H9 (cell line): Measurements from ENCODE around the gene XXYLT1. TPM values are rescaled to one million over a fixed set of nuclear protein-coding genes. Genes with fewer than 3 reads are reported as not detected.

Source experiments
- DNase-seq: peaks from one replicate; pipeline ENCODE4 v3.0.0-alpha.2; 2017
- H2AFZ ChIP-seq: one replicate; pipeline ENCODE4 v1.6.1; 2013; ENCODE audit warnings: mild to moderate bottlenecking, low read length, control low read depth, moderate library complexity
- H2AK5ac ChIP-seq: 2 replicates; pipeline ENCODE4 v1.6.1; 2013; ENCODE audit warnings: low read length, control low read depth, mixed read lengths; ENCODE audit not compliant: insufficient read length
- H2BK120ac ChIP-seq: one replicate; pipeline ENCODE4 v1.6.1; 2013; ENCODE audit warnings: low read depth, mild to moderate bottlenecking, low read length, control low read depth, inconsistent platforms; ENCODE audit not compliant: poor library complexity, severe bottlenecking
- H2BK12ac ChIP-seq: 2 replicates; pipeline ENCODE4 v1.6.1; 2013; ENCODE audit warnings: low read length, control low read depth, mixed read lengths, low read depth; ENCODE audit not compliant: insufficient read length
- H2BK15ac ChIP-seq: 2 replicates; pipeline ENCODE4 v1.6.1; 2013; ENCODE audit warnings: low read depth, low read length, control low read depth
- H2BK20ac ChIP-seq: one replicate; pipeline ENCODE4 v1.6.1; 2013; ENCODE audit warnings: low read depth, mild to moderate bottlenecking, low read length, control low read depth, inconsistent platforms; ENCODE audit not compliant: poor library complexity, severe bottlenecking
- H2BK5ac ChIP-seq: 2 replicates; pipeline ENCODE4 v1.6.1; 2013; ENCODE audit warnings: low read length, control low read depth, mixed read lengths; ENCODE audit not compliant: insufficient read length
- H3K14ac ChIP-seq: 2 replicates; pipeline ENCODE4 v1.6.1; 2013; ENCODE audit warnings: low read length, control low read depth; ENCODE audit not compliant: insufficient read depth
- H3K18ac ChIP-seq: 2 replicates; pipeline ENCODE4 v1.6.1; 2013; ENCODE audit warnings: low read depth, mild to moderate bottlenecking, mixed read lengths, low read length, control low read depth; ENCODE audit not compliant: insufficient read length
- H3K23ac ChIP-seq: 2 replicates; pipeline ENCODE4 v1.6.1; 2013; ENCODE audit warnings: low read length, control low read depth, mixed read lengths, low read depth; ENCODE audit not compliant: insufficient read length
- H3K23me2 ChIP-seq: 2 replicates; pipeline ENCODE4 v1.6.1; 2013; ENCODE audit warnings: low read depth, mild to moderate bottlenecking, mixed read lengths, low read length, control low read depth; ENCODE audit not compliant: insufficient read length, poor library complexity, severe bottlenecking
- H3K27ac ChIP-seq: 2 replicates; pipeline ENCODE4 v1.5.1; 2013; ENCODE audit warnings: low read length, control low read depth, mixed read lengths, low read depth; ENCODE audit not compliant: insufficient read length
- H3K27me3 ChIP-seq: 2 replicates; pipeline ENCODE4 v1.6.1; 2013; ENCODE audit warnings: low read length, control low read depth, inconsistent platforms; ENCODE audit not compliant: insufficient read depth
- H3K4ac ChIP-seq: 2 replicates; pipeline ENCODE4 v1.6.1; 2013; ENCODE audit warnings: low read depth, mild to moderate bottlenecking, control low read depth, inconsistent platforms, low read length, moderate library complexity
- H3K4me1 ChIP-seq: 2 replicates; pipeline ENCODE4 v1.6.1; 2013; ENCODE audit warnings: low read length, control low read depth, inconsistent platforms; ENCODE audit not compliant: insufficient read depth
- H3K4me2 ChIP-seq: 2 replicates; pipeline ENCODE4 v1.6.1; 2013; ENCODE audit warnings: low read length, control low read depth, mixed read lengths; ENCODE audit not compliant: insufficient read length, insufficient read depth
- H3K56ac ChIP-seq: 2 replicates; pipeline ENCODE4 v1.6.1; 2013; ENCODE audit warnings: low read depth, mild to moderate bottlenecking, mixed read lengths, low read length, control low read depth; ENCODE audit not compliant: insufficient read length
- H3K79me1 ChIP-seq: 2 replicates; pipeline ENCODE4 v1.6.1; 2013; ENCODE audit warnings: low read depth, mild to moderate bottlenecking, moderate library complexity, low read length, control low read depth, inconsistent platforms; ENCODE audit not compliant: insufficient read depth, poor library complexity, severe bottlenecking
- H3K79me2 ChIP-seq: 2 replicates; pipeline ENCODE4 v1.6.1; 2013; ENCODE audit warnings: low read length, control low read depth, inconsistent platforms; ENCODE audit not compliant: insufficient read depth
- H3K9ac ChIP-seq: 2 replicates; pipeline ENCODE4 v1.6.1; 2013; ENCODE audit warnings: low read length, control low read depth, mixed read lengths; ENCODE audit not compliant: insufficient read length; ENCODE audit errors: extremely low read depth
- H3K9me3 ChIP-seq: one replicate; pipeline ENCODE4 v1.6.1; 2013; ENCODE audit warnings: low read depth, low read length, inconsistent platforms; ENCODE audit not compliant: control insufficient read depth
- H3T11ph ChIP-seq: one replicate; pipeline ENCODE4 v1.6.1; 2013; ENCODE audit warnings: mild to moderate bottlenecking, low read length, control low read depth, inconsistent platforms
- H4K20me1 ChIP-seq: one replicate; pipeline ENCODE4 v1.6.1; 2013; ENCODE audit not compliant: control insufficient read depth, insufficient read length, insufficient read depth
- H4K5ac ChIP-seq: 2 replicates; pipeline ENCODE4 v1.6.1; 2013; ENCODE audit warnings: low read depth, mild to moderate bottlenecking, mixed read lengths, low read length, control low read depth; ENCODE audit not compliant: insufficient read length
- H4K8ac ChIP-seq: replicated peaks from 2 replicates; pipeline ENCODE4 v1.6.1; 2013; ENCODE audit warnings: low read length, control low read depth, mixed read lengths, low read depth; ENCODE audit not compliant: insufficient read length
- H4K91ac ChIP-seq: 2 replicates; pipeline ENCODE4 v1.6.1; 2013; ENCODE audit warnings: low read depth, mild to moderate bottlenecking, moderate library complexity, mixed read lengths, low read length, control low read depth; ENCODE audit not compliant: insufficient read length
- H3K27ac Mint-ChIP-seq, 3 experiments: 2 replicates in 2 of 3; 3 replicates in 1 of 3; pipeline ENCODE4 v1.8.0; 2020 to 2021; ENCODE audit warnings: mixed read lengths in 3 of 3, mild to moderate bottlenecking in 1 of 3, moderate library complexity in 1 of 3
- H3K27me3 Mint-ChIP-seq: 2 replicates; pipeline ENCODE4 v1.8.0; 2021; ENCODE audit warnings: low read depth, mild to moderate bottlenecking, moderate library complexity, mixed read lengths
- H3K36me3 Mint-ChIP-seq, 3 experiments: 2 replicates in 2 of 3; 3 replicates in 1 of 3; pipeline ENCODE4 v1.8.0; 2020 to 2021; ENCODE audit warnings: low read depth in 3 of 3, mixed read lengths in 3 of 3; ENCODE audit not compliant: insufficient read depth in 1 of 3
- H3K4me1 Mint-ChIP-seq, 2 experiments: 2 replicates each; pipeline ENCODE4 v1.8.0; 2020; ENCODE audit warnings: mixed read lengths in 2 of 2
- H3K4me3 Mint-ChIP-seq, 2 experiments: 2 replicates in 1 of 2; 3 replicates in 1 of 2; pipeline ENCODE4 v1.8.0; 2020 to 2021; ENCODE audit warnings: mild to moderate bottlenecking in 2 of 2, mixed read lengths in 2 of 2, moderate library complexity in 1 of 2
- H3K9me3 Mint-ChIP-seq, 2 experiments: 2 replicates in 1 of 2; 3 replicates in 1 of 2; pipeline ENCODE4 v1.8.0; 2020; ENCODE audit warnings: mild to moderate bottlenecking in 2 of 2, mixed read lengths in 2 of 2, moderate library complexity in 1 of 2
- WGBS: extraction: QIAGEN DNeasy Blood & Tissue Kit; methylation state at CpG from one replicate; pipeline ENCODE4 v1.1.7; 2013; ENCODE audit warnings: missing lambda C conversion rate, low lambda C conversion rate, mixed read lengths; ENCODE audit not compliant: insufficient read length; ENCODE audit errors: extremely low coverage; 5-methylcytosine and 5-hydroxymethylcytosine counted together
- total RNA-seq: library from RNA; stranded (reverse); gene quantifications from 2 replicates; pipeline ENCODE4 v1.2.1, GENCODE V29; 2021
- TF ChIP-seq, protein P1 (sequence below): fragments of 200-600 bp; sonication (generic); conservative IDR thresholded peaks from 3 replicates; pipeline ENCODE4 v1.8.0; 2021; ENCODE audit warnings: antibody characterized with exemption, mild to moderate bottlenecking

XXYLT1 gene
- total RNA-seq, 1 experiment from 2014 or later, result 22.7 TPM

DNA sequence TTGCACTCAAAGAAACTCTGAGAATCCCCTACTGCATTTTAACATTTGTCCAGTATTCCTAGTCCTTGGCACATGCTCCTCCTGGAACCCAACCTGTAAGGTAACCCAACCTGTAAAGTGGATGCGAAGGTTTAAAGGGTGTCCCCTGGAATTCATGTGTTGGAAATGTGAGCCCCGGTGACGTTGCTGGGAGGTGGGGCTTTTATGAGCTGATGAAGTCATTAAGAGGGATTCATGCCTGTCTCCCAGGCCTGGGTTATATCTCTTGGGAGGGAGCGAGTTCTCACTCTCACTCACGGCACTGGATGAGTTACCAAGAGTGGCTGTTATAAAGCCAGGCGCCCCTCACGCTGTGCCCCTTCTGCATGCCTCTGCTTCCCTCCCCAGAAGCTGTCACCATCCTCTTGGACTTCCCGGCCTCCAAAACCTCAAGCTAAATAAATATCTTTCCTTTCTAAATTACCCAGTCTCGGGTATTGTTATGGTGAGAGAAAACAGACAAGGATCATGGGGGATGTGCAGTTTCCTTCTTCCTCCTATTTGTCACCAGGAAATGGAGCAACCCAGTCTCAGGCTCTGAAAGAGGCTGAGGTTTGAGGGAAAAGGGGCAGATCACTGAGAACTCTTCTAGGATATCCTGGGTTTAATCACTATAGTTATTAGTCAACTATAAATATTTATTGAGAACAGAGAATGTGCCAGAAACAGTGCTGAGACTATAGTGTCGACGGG, 7.6 kb downstream of the XXYLT1 start:
- no peak overlapping the region for H3K4ac ChIP-seq
- no peak overlapping the region for H3K27ac Mint-ChIP-seq
- H4K91ac ChIP-seq, result no peak overlapping the region
- H2BK120ac ChIP-seq, result no peak overlapping the region
- no peaks in the 10 kb centered on the region for H3K9me3 Mint-ChIP-seq
- no CpG with 5 or more reads among the region's 11 CpGs for WGBS
- H3K4me3 Mint-ChIP-seq, result no peak overlapping the region
- no peak overlapping the region for H2BK12ac ChIP-seq
- peaks cover 16 to 30% (median 28%) of the 10 kb centered on the region in 3 experiments for H3K36me3 Mint-ChIP-seq
- H2AFZ ChIP-seq, result no peak overlapping the region
- peaks cover 6% of the 10 kb centered on the region for H3K4me1 ChIP-seq
- H3K23me2 ChIP-seq, result peaks cover 9% of the 10 kb centered on the region
- H4K5ac ChIP-seq, result no peak overlapping the region
- DNase-seq, result no peak
- no peaks in the 10 kb centered on the region for H3K27me3 ChIP-seq
- no peak overlapping the region for H3T11ph ChIP-seq
- peaks cover 20 to 25% of the 10 kb centered on the region in 2 experiments for H3K4me1 Mint-ChIP-seq
- no peak overlapping the region for H3K23ac ChIP-seq
- no peak overlapping the region for H2BK20ac ChIP-seq
- H3K9ac ChIP-seq, result no peak overlapping the region
- TF ChIP-seq, protein P1, sequence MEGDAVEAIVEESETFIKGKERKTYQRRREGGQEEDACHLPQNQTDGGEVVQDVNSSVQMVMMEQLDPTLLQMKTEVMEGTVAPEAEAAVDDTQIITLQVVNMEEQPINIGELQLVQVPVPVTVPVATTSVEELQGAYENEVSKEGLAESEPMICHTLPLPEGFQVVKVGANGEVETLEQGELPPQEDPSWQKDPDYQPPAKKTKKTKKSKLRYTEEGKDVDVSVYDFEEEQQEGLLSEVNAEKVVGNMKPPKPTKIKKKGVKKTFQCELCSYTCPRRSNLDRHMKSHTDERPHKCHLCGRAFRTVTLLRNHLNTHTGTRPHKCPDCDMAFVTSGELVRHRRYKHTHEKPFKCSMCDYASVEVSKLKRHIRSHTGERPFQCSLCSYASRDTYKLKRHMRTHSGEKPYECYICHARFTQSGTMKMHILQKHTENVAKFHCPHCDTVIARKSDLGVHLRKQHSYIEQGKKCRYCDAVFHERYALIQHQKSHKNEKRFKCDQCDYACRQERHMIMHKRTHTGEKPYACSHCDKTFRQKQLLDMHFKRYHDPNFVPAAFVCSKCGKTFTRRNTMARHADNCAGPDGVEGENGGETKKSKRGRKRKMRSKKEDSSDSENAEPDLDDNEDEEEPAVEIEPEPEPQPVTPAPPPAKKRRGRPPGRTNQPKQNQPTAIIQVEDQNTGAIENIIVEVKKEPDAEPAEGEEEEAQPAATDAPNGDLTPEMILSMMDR, result no peak
- H3K14ac ChIP-seq, result no peak overlapping the region
- no peaks in the 10 kb centered on the region for H4K20me1 ChIP-seq
- H3K18ac ChIP-seq, result no peak overlapping the region
- H2BK15ac ChIP-seq, result no peak overlapping the region
- H3K56ac ChIP-seq, result no peak overlapping the region
- no peak overlapping the region for H3K4me2 ChIP-seq
- peaks cover 3% of the 10 kb centered on the region for H3K79me1 ChIP-seq
- no peak overlapping the region for H2BK5ac ChIP-seq
- no peaks in the 10 kb centered on the region; the same call in 1 of the 2 replicates for H3K27me3 Mint-ChIP-seq
- H2AK5ac ChIP-seq, result no peak overlapping the region
- no peak overlapping the region for H4K8ac ChIP-seq
- H3K27ac ChIP-seq, result no peak overlapping the region
- H3K9me3 ChIP-seq, result no peaks in the 10 kb centered on the region
- H3K79me2 ChIP-seq, result peaks cover 9% of the 10 kb centered on the region; the same call in 1 of the 2 replicates
